GM18909 (cell line): ENCODE results near the gene FHIT.

Experiments used
- ATAC-seq: cut with Tn5 transposase; IDR thresholded peaks from one replicate; pipeline ENCODE4 v1.9.1; 2021; ENCODE audit warnings: mild to moderate bottlenecking; ENCODE audit not compliant: unreplicated experiment, poor library complexity

Gene FHIT

DNA sequence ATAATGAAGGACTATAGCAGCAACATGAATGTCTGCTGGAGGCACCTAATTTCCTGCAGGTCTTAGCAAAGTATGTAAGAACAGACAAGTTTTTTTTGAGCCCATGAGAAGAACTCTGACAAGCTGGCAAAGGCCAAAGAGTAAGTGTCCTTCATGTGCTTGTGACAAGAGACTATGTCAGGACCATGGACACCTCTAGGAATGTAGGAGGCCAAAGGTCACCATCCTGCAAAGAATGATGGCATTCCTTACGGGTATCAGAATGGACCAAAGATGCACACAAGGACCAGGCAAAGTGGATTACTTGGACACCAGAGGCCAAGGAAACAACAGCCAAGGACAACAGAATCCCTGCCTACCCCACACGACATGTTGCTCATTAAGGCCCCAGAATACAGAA, 1343.0 kb downstream of the FHIT start:
- ATAC-seq: no peak

DNA sequence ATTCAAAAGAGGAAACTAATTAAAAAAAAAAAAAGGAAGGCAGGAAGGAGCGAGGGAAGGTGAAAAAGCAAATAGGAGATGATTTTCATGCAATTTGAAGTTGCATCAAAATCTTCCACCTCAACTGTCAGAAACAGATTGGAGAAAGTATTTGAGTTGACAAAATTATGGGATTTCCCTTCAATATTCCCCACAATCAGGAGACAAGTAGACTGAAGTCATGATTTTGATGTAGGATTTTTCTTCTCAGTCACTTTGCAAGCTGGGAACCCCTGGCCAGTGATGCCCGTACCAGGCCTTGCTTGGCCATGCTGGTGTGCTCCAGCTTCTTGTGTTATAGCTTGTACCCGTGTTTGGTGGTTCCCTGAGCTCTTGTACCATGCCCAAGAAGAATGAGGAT, 1347.0 kb downstream of the FHIT start:
- ATAC-seq: no peak

GRCh38 chr3:59899061-59899460, 1352.2 kb downstream of the FHIT start:
- ATAC-seq: no peak

GRCh38 chr3:59895972-59896371, 1355.3 kb downstream of the FHIT start:
- ATAC-seq: no peak

DNA sequence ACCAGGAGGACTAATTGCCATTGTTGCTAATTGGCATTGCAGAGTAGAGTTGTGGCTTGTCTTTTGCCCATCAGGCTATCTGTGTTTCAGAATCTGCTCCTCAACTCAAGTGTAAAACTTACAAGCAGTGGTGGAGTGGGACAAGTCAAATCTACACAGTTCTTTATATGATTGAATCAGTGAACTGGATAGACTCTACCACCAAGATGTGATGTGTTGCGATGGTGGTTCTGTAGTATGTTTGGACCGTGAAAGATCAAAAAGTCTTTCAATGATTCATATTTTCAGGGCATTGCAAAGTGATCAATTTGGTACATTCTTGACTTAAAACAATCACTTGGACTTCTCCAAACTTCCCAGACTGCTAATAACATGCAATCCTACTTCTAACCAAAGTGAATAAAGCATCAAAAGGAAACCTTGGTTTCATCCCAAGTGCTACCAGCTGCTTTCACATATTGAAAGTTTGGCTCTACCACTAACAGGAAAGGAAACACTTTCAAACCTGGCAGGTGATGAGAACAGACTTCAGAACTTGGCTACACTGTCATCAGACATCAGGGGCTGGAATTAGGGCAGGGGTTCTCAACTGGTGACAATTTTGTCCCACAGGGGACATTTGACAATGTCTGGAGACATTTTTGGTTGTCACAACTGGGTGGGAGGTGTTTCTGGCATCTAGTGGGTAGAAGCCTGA, 1356.7 kb downstream of the FHIT start:
- ATAC-seq: no peak

DNA sequence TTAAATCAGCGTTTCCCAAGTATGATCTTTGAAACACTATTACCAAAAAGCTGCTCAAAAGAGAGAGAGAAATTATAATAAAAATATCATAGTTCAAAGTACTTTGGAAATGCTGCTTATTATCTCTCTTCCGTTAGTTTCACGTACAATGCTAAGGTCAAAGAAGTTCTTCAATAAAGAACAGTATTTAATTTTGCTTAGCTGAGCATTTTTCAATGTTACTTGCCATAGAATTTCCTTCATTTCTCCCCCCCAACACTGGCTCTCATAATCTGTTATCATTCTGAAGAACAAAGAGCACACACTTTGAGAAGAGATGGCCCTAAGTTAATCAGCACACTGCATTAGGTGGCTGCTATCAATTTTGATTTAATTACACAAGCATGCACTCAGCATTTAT, 1360.6 kb downstream of the FHIT start:
- ATAC-seq: no peak

GRCh38 chr3:59886790-59887189, 1364.5 kb downstream of the FHIT start:
- ATAC-seq: no peak

DNA sequence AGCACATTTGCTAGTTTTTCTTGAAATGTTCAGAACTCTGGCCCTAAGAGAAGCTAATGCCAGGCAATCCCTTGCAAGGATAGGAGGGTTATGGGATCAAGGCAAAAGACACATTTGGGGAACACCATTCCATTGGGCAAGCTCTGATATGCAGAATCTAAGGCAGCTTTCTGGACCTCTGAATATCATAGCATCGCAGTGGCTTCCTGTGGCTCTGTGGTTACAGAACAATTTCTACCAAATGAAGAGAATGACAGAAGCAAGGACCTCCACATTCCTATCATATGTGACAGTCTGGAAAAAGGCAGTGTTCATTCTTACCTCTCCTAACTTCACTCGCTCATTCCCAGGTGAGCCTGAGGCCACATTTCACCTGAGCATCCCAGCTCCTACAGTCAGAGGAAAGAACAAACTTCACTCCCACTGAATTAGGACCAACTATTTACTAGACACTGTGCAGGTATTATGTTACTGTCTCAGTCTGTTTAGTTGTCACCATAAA, 1365.3 kb downstream of the FHIT start:
- ATAC-seq: no peak

- no peak for ATAC-seq
Observed at GRCh38 chr3:59885101-59885500, 1366.2 kb downstream of the FHIT start.

GRCh38 chr3:59884409-59884808, 1366.8 kb downstream of the FHIT start:
- no peak for ATAC-seq

DNA sequence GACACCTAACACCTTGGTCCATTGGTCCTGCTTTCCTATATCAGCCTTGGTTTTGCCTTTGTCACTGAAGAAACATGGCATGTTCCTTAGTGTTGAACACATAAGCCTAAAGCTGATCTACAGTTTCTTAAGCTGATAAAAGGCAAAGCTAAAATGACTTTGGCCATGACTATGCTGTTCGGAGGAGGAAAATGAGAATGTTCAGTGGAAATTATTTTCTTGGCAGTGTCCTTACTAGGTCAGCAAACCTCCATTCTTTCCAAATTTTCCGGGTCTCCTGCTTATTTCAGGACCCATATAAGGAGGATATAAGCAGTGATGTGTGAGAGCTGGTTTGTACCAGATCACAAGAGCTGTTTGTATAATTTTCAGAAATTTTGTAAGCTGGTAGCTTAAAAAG, 1368.5 kb downstream of the FHIT start:
- no peak for ATAC-seq

DNA sequence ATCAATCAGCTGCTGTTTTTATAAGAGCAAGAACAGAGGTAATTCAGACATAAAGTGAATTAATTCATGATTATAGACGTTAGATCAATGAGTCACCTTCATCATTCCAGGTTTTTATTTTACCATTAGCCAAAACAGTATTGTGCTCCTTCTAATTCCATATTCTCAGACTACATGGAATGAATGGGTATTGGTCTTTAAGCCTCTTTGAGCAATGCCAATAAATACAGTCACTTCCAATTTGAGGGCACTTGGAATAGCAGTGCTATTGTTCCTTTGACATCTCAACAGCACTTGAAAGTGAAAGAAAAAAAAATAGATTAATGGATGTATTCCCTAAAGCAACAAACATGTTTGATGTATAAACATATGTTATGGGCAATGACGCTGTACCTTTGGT, 1370.5 kb downstream of the FHIT start:
- ATAC-seq: no peak

DNA sequence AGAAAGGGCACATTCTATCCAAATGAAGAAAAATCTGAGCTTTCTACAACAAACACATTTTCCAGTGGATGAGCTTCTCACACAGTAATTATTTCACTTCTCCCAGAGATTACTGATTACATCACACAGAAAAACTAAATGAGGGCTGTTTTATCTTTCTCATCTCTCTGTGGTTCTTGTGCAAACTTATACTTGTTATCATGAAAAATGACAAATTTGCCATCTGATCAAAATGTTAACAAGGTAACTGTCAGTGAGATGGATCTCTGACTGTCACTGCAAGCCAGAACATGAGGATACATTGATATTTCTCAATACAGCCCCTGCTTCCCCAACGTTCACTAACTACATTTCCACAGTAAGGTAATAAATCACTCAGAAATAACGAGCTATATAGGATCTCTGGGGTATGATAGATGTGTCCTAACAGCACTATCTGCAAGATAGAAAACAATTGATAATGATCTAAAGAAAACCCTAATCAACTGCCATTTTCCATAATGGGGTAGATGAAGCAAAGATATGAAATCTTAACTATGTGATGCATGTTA, 1372.1 kb downstream of the FHIT start:
- no peak for ATAC-seq

DNA sequence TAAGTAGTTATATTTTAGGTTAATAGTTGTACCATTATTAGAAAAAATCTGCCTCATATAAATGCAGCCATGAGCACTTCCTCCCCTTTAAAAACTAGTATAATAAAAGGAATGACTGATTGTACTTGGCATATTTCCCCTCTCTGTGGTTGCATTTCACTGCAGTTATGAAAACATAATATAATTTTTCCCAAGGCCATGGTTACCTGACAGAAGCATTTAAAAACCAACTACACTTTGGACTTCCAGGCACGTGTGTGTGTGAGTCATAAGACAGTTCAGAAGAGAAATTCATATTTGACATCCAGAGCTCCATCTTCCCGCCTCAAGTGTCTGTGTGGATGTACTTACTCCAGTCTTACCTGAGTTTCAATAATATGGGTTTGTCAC, 1373.2 kb downstream of the FHIT start:
- ATAC-seq: no peak

GRCh38 chr3:59877263-59878037, 1373.8 kb downstream of the FHIT start:
- ATAC-seq: no peak

DNA sequence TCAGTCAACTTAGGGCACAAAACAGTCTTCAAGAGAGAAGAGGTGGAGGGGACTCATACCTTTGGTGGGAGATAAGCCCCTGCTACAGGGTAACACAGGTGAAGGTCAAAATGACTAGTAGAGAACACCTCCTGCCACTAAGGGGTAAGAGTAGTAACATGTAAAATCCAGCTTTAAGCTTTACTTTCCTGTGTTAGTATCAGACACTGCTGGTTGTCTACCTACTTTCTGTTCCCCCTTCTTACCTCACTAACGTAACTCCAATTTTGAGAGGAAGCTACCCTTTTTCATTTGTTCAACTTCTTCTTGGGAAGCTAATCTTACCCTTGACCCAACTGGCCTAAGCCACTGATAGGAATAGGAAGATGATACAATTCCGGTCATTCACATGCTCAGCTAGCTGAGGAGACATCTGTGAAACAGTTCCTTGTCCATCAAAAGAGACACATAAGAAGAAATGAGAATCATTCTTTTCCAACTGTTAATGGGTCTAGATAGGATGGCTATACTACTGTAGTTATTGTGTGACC, 1374.7 kb downstream of the FHIT start:
- ATAC-seq: no peak

GRCh38 chr3:59873576-59874230, 1377.5 kb downstream of the FHIT start:
- no peak for ATAC-seq

DNA sequence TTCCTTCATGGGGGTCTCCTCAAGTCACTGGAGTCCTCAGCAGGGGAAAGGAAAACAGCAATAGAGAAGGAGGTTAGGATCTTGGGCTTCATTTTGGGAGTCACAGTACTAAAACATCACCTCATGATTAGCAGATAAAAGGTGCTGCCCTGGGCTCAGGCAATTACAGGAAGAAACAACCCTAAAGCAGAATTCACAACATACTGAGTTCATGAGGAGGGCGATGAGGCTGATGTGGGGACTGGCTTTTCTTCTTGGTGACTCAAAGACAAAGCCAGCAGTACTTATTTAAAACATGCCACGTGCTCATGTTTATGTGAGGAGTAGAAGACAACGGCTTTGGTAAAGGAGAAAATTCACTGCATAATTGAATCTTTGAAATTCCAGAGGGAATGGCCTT, 1379.1 kb downstream of the FHIT start:
- ATAC-seq: no peak

- no peak for ATAC-seq
Observed at GRCh38 chr3:59867185-59868002, 1383.9 kb downstream of the FHIT start.

DNA sequence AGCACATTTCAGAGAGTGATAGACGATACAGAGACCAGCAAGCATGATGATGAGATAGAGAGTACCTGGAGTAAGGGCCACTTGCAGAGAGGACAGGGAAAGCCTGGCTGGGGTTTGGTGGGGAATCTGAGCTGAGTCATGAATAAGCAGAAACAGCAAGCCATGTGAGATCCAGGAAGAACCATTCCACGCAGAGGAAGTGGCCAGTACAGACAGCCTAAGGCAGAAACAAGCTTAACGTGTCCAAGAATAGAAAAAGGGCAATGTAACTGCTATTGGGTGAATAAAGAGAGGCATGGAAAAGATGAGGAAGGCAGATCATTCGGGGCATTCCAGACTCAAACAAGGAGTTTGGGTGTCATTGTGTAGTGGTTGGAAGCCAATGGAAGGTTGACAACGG, 1385.2 kb downstream of the FHIT start:
- no peak for ATAC-seq
